ENCODE data around the gene KRTAP5-11.

DNA sequence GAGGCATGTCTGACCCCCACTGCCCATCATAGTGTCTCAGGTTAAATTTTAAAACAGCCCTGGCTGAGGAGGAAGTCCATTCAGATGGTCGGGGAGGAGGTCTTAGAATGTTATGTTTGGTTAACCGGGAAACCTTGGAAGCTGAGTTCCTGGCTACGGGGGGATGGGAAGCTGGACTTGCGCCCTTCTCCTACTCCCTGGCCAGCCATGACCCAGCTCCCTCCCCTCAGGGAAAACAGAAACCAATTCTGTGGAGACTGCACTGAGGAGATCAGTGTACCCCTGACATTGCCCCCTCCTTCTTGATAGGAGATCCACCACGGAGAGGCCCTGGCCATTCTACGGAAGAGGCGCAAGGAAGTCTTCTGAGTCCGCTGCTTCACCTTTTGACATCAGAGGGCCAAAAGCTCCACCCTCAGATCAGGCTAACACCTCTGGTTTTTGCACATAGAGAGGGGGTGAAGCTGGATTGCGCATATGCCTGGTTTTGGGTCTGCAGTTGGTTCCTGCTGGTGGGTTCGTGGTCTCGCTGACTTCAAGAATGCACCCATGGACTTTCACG, 37.2 kb downstream of the KRTAP5-11 start:
- no peak for TF ChIP-seq CHD1 (IDR thresholded peaks at IDR 0.05; ENCODE audit: low read depth, low read length)
- no peak for TF ChIP-seq ZNF274 (IDR thresholded peaks at IDR 0.05; ENCODE audit: borderline replicate concordance, extremely low read depth, low read length)

All from H1 (cell line).